ACHN (cell line): Measurements from ENCODE around the gene GPSM3.
"Not testable (repeated sequence)": the region's sequence is repeated elsewhere in the genome, so short reads cannot be mapped to it uniquely, and the experiment has no call there.

Source experiments
- DNase-seq: peaks from one replicate; pipeline ENCODE4 v3.0.0-alpha.2; 2015
- in situ Hi-C: cut with HindIII; loops from 2 replicates; pipeline ENCODE4 v1.10.0; 2017; ENCODE audit warnings: low sequenced_read_pairs, low pct_ligation_motif_present, low pct_unique_long_range_greater_than_20kb

The GPSM3 gene

GRCh38 chr6:32146287-32146686 is 46.2 kb downstream of the GPSM3 start:
- in situ Hi-C loops = no loop called here
- no peak for DNase-seq

DNA sequence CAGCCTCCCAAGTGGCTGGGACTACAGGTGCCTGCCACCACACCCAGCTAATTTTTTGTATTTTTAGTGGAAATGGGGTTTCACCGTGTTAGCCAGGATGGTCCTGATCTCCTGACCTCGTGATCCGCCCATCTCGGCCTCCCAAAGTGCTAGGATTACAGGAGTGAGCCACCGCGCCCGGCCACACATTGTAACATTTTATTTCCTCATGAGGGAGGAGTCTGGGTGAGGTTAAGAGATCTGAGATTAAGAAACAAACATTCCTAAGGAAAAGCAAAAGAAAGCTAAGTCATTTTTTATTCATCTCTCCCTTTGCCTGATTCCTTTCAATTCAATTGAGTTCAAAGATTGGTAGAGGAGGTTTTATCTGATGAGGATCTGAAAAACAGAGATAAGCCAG is 48.2 kb downstream of the GPSM3 start:
- in situ Hi-C loops, DNase-seq: not testable (repeated sequence)
